ENCODE results near the gene MAP7D2. TPM values are rescaled to one million over a fixed set of nuclear protein-coding genes. Genes with fewer than 3 reads are reported as not detected.
A peak's percentile ranks its signal among the peaks of the same experiment; 100 is the strongest.

The MAP7D2 gene
- total and polyA plus RNA-seq, 9 of the 15 experiments (the other 6 are each of a cell fraction or from before 2014, with no cell fraction given): 0.01 to 0.04 (median 0.03) TPM; not detected in 4

- peak overlapping the region; percentile 74 for H3K4me2 ChIP-seq (ENCODE audit: insufficient read depth, low read length)
- H3K4me1 ChIP-seq (replicated peaks in 1 of 2; ENCODE audit: control insufficient read depth in 2 of 2, insufficient read depth in 2 of 2, low read length in 2 of 2): peaks cover 4 to 9% of the 10 kb centered on the region in 2 experiments; a peak in 2 of 5 replicates
- no peaks in the 10 kb centered on the region for H4K20me1 ChIP-seq (replicated peaks; ENCODE audit: control insufficient read depth, insufficient read depth, low read length)
- no peak for TF ChIP-seq CREB1 (IDR thresholded peaks at IDR 0.05)
- TF ChIP-seq CREB1 (CRISPR knock-in tag; IDR thresholded peaks at IDR 0.05): no peak
- peak; percentile 35; the same call in 1 of the 2 replicates for TF ChIP-seq TFAP4 (CRISPR knock-in tag; IDR thresholded peaks at IDR 0.05; ENCODE audit: borderline replicate concordance)
- TF ChIP-seq NR2C1 (IDR thresholded peaks at IDR 0.05): no peak
- no peak for TF ChIP-seq NR2C1 (tag; IDR thresholded peaks at IDR 0.05)
- no peak for TF ChIP-seq ZNF785 (CRISPR knock-in tag; IDR thresholded peaks at IDR 0.05)
- TF ChIP-seq MNT (conservative IDR thresholded peaks at IDR 0.05): 0 out of 4 replicates have a peak, but pooled peaks of 1 of the 2 experiments have one; percentile 3
- 0 out of 2 replicates have a peak, but pooled peaks have one; percentile 34 for TF ChIP-seq LCOR (CRISPR knock-in tag; IDR thresholded peaks at IDR 0.05)
- no peak for TF ChIP-seq NEUROD1 (IDR thresholded peaks at IDR 0.05; ENCODE audit: borderline replicate concordance, low read depth, low read length, partially characterized antibody)
- intact Hi-C loops (cut with micrococcal nuclease): loop anchor here (2.0 kb wide), 1 partner anchor 85 kb away; no protein-coding TSS in a partner anchor
- no peak overlapping the region for H3K27ac ChIP-seq (ENCODE audit: extremely low read depth, low read depth, low read length)
- peak overlapping the region; percentile 77 for H2AFZ ChIP-seq (ENCODE audit: low read depth, low read length)
- ChIA-PET CTCF (ENCODE audit: low intra/inter-chr PET ratio) (no interaction called here), POLR2A (interaction anchor here (0.6 to 0.7 kb wide), 2 partner anchors 100 to 494 kb away, joined by 3 to 4 read pairs; no protein-coding TSS in a partner anchor)
- BruUV-seq (replicated peaks): no TSS peak
- no peaks in the 10 kb centered on the region for H3K9me1 ChIP-seq (ENCODE audit: control insufficient read depth, insufficient read depth, low read length)
- H3K79me2 ChIP-seq (ENCODE audit: control insufficient read depth, insufficient read depth, low read length): no peaks in the 10 kb centered on the region
- FAIRE-seq (no peak), ATAC-seq (peak; percentile 32), DNase-seq (ENCODE audit: extremely low read depth in 1 of 4, low spot score in 3 of 4) (no peak)
- 4% methylated on average over 15 of the region's 25 CpGs for WGBS (ENCODE audit: insufficient coverage, low coverage, missing lambda C conversion rate)
- in situ Hi-C loops (cut with MboI): no loop called here
- H3K9me3 ChIP-seq (replicated peaks; ENCODE audit: control insufficient read depth, insufficient read depth, low read depth, low read length): no peaks in the 10 kb centered on the region
- H3K9ac ChIP-seq (ENCODE audit: insufficient read depth in 1 of 2, low read depth in 2 of 2, low read length in 2 of 2): peak overlapping the region; percentile 46 to 84; a peak in 3 of 4 replicates
- no peaks in the 10 kb centered on the region for H3K27me3 ChIP-seq (ENCODE audit: control insufficient read depth in 2 of 2, insufficient read depth in 2 of 2, low read length in 2 of 2)
- no peaks in the 10 kb centered on the region for H3K36me3 ChIP-seq (ENCODE audit: control insufficient read depth, insufficient read depth, low read length)
- peak overlapping the region; percentile 59 for H3K4me3 ChIP-seq
Measured at GRCh38 chrX:19990151-19990555, 126.6 kb downstream of the MAP7D2 start.
